Psoas muscle (tissue), 8 donors: ENCODE data around the gene CYTL1. TPM values are rescaled to one million over a fixed set of nuclear protein-coding genes. Genes with fewer than 3 reads are reported as not detected.
A peak's percentile ranks its signal among the peaks of the same experiment; 100 is the strongest.

Experiments
- ATAC-seq, 4 donors: fragments of 200-7000 bp; cut with Tn5 transposase; one replicate each; pipeline ENCODE4 v1.9.1; 2020; ENCODE audit warnings: moderate library complexity in 3 of 4, mild to moderate bottlenecking in 2 of 4
- DNase-seq, 2 donors: peaks; one replicate each; pipeline ENCODE4 v3.0.0-alpha.2; 2020
- H3K27ac ChIP-seq: fragments of 200-600 bp; one replicate; pipeline ENCODE4 v1.8.0; 2022
- H3K27me3 ChIP-seq, 3 donors: fragments of 200-600 bp in 1 of 3; one replicate each; pipeline versions ENCODE4 v1.6.1 to v1.8.0; 2013 to 2022; ENCODE audit warnings: low read length in 2 of 3, mild to moderate bottlenecking in 2 of 3, moderate library complexity in 1 of 3; ENCODE audit not compliant: insufficient read depth in 3 of 3
- H3K36me3 ChIP-seq, 2 donors: fragments of 200-600 bp in 1 of 2; one replicate each; pipeline versions ENCODE4 v1.6.1 to v1.8.0; 2013 to 2022; ENCODE audit warnings: low read depth in 1 of 2, mild to moderate bottlenecking in 1 of 2, moderate library complexity in 1 of 2; ENCODE audit not compliant: insufficient read depth in 1 of 2
- H3K4me1 ChIP-seq: fragments of 200-600 bp; one replicate; pipeline ENCODE4 v1.8.0; 2022
- H3K4me3 ChIP-seq: fragments of 200-600 bp; one replicate; pipeline ENCODE4 v1.8.0; 2022; ENCODE audit warnings: mild to moderate bottlenecking
- H3K9me3 ChIP-seq: fragments of 200-600 bp; one replicate; pipeline ENCODE4 v1.8.0; 2022
- CTCF ChIP-seq: fragments of 200-600 bp; IDR thresholded peaks from one replicate; pipeline ENCODE4 v1.8.0; 2022; ENCODE audit warnings: antibody characterized with exemption
- WGBS, 3 donors: extraction: QIAGEN DNeasy Blood & Tissue Kit; methylation state at CpG; one replicate each; pipeline versions ENCODE4 v1.1.6 to v1.1.7; 2013; 5-methylcytosine and 5-hydroxymethylcytosine counted together
- intact Hi-C, 2 donors: fragments of 100-400 bp; cut with DNase I; formaldehyde crosslinking; loops; one replicate each; pipeline versions ENCODE4 v1.11.0 to v1.14.2; 2022
- polyA plus RNA-seq, 3 donors: library from polyadenylated mRNA; stranded (reverse); fragments of 200-250 nt; gene quantifications; one replicate each; pipeline ENCODE4 v1.2.3, GENCODE V29; 2013
- total RNA-seq, 4 donors: library from RNA; stranded (reverse); fragmentation: NEBNext Ultra II Directional in 2 of 4; extraction: Animal tissue kit (Norgen Biotek cat#: 25700) in 2 of 4; gene quantifications; one replicate each; pipeline versions ENCODE4 v1.2.1 to v1.2.4, GENCODE V29; 2021 to 2023
- donor health status: healthy with polysubstance abuse.
- donor health status: DM: no; HTN: no; CAD: no; lungs with moderate emphysema.
- donor health status: Bipolar disorder and iron deficiency.
- donor health status: healthy.
- donor health status: DM: yes; HTN: yes; CAD: no.
- donor health status: DM: no; HTN: no; CAD: no.
- donor health status: DM: no; HTN: no; CAD: no.
- donor health status: DM: yes; HTN: yes; CAD: no.

CYTL1 gene
- total and polyA plus RNA-seq, 7 donors = 0.05 to 0.34 (median 0.11) TPM; not detected in 3

GRCh38 chr4:5032813-5033212 is 13.6 kb upstream of the CYTL1 start:
- intact Hi-C loops = no loop called here
- no peak for TF ChIP-seq CTCF
- H3K27ac ChIP-seq = no peak overlapping the region
- DNase-seq = no peak
- 60 to 73% (median 71%) methylated on average over 5 of the region's 5 CpGs for WGBS, 3 donors
- ATAC-seq = no peak
- H3K4me3 ChIP-seq = no peak overlapping the region
- H3K4me1 ChIP-seq = no peaks in the 10 kb centered on the region
- no peaks in the 10 kb centered on the region for H3K36me3 ChIP-seq
- H3K27me3 ChIP-seq = no peaks in the 10 kb centered on the region
- no peaks in the 10 kb centered on the region for H3K9me3 ChIP-seq

GRCh38 chr4:5030927-5031326 is 11.7 kb upstream of the CYTL1 start:
- intact Hi-C loops = no loop called here
- H3K27me3 ChIP-seq = no peaks in the 10 kb centered on the region
- DNase-seq (no peak), ATAC-seq (no peak)
- no peak overlapping the region for H3K4me3 ChIP-seq
- no peak for TF ChIP-seq CTCF
- H3K27ac ChIP-seq = no peak overlapping the region
- 92 to 95% (median 94%) methylated on average over 3 of the region's 3 CpGs for WGBS, 3 donors
- H3K36me3 ChIP-seq = no peaks in the 10 kb centered on the region
- H3K4me1 ChIP-seq = no peaks in the 10 kb centered on the region
- H3K9me3 ChIP-seq = no peaks in the 10 kb centered on the region

GRCh38 chr4:5030221-5030620 is 11.0 kb upstream of the CYTL1 start:
- no peaks in the 10 kb centered on the region for H3K27me3 ChIP-seq
- TF ChIP-seq CTCF = no peak
- ATAC-seq = peak in 1 of 4 donors; percentile 30
- intact Hi-C loops = no loop called here
- H3K27ac ChIP-seq = no peak overlapping the region
- no peaks in the 10 kb centered on the region for H3K9me3 ChIP-seq
- WGBS, 3 donors = 64 to 70% (median 69%) methylated on average over 4 of the region's 4 CpGs
- DNase-seq = no peak
- H3K4me1 ChIP-seq = no peaks in the 10 kb centered on the region
- H3K36me3 ChIP-seq = no peaks in the 10 kb centered on the region
- no peak overlapping the region for H3K4me3 ChIP-seq

GRCh38 chr4:5029447-5029846 is 10.2 kb upstream of the CYTL1 start:
- DNase-seq (no peak), ATAC-seq (no peak)
- H3K4me1 ChIP-seq = no peaks in the 10 kb centered on the region
- 85 to 96% (median 93%) methylated on average over 8 of the region's 8 CpGs for WGBS, 3 donors
- no peak overlapping the region for H3K4me3 ChIP-seq
- H3K36me3 ChIP-seq = no peaks in the 10 kb centered on the region
- no peaks in the 10 kb centered on the region for H3K27me3 ChIP-seq
- H3K9me3 ChIP-seq = no peaks in the 10 kb centered on the region
- no peak overlapping the region for H3K27ac ChIP-seq
- no peak for TF ChIP-seq CTCF
- intact Hi-C loops = no loop called here

- intact Hi-C loops = no loop called here
- DNase-seq (no peak), ATAC-seq (no peak)
- no peaks in the 10 kb centered on the region for H3K36me3 ChIP-seq
- 84 to 97% (median 90%) methylated on average over 2 of the region's 2 CpGs for WGBS, 3 donors
- no peaks in the 10 kb centered on the region for H3K4me1 ChIP-seq
- no peak overlapping the region for H3K4me3 ChIP-seq
- H3K9me3 ChIP-seq = peaks cover 2% of the 10 kb centered on the region
- H3K27me3 ChIP-seq = peaks cover 0 to under 1% (median 0%) of the 10 kb centered on the region in 3 donors
- no peak overlapping the region for H3K27ac ChIP-seq
- no peak for TF ChIP-seq CTCF
Measured at GRCh38 chr4:5028480-5028879, 9.2 kb upstream of the CYTL1 start.
